HepG2 (cell line): ENCODE measurements around the gene DDC. TPM values are rescaled to one million over a fixed set of nuclear protein-coding genes. Genes with fewer than 3 reads are reported as not detected.

ENCODE experiments used
- ATAC-seq: fragments of 200-7000 bp; cut with Tn5 transposase; 3 replicates; pipeline ENCODE4 v1.9.1; 2020; ENCODE audit warnings: mild to moderate bottlenecking, moderate library complexity
- BruUV-seq: library from RNA; stranded (reverse); fragments of 400-500 nt; replicated peaks from 2 replicates; lab custom pipeline; 2021; lab: Mats Ljungman, UMichigan
- CTCF ChIA-PET: fragments of 300-600 bp; formaldehyde crosslinking; extraction: SDS; loops from one replicate; lab custom pipeline; 2021; ENCODE audit warnings: low total read pairs, inconsistent platforms, low intra/inter-chr PET ratio; lab: Yijun Ruan, JAX
- POLR2A ChIA-PET: fragments of 350-600 bp; sonication (Branson Sonifier 250); formaldehyde crosslinking; loops from one replicate; lab custom pipeline; 2020; ENCODE audit warnings: antibody characterized with exemption, inconsistent platforms; lab: Yijun Ruan, JAX
- DNase-seq: peaks from one replicate; pipeline ENCODE4 v3.0.0-alpha.2; 2015; ENCODE audit warnings: low spot score
- FAIRE-seq: peaks from 3 replicates; lab custom pipeline; 2011; peaks lifted over from hg19 to GRCh38; lab: Jason Lieb, UNC
- H2AFZ ChIP-seq: one replicate; pipeline ENCODE4 v1.6.1; 2011; ENCODE audit warnings: low read length, inconsistent platforms
- H3K27ac ChIP-seq: fragments of 300-600 bp; 3 replicates; pipeline ENCODE4 v1.8.0; 2011; ENCODE audit warnings: mixed run types, mild to moderate bottlenecking, mixed read lengths, low read length, inconsistent platforms; ENCODE audit not compliant: insufficient read depth; ENCODE audit errors: extremely low read length
- H3K27me3 ChIP-seq, 2 experiments: fragments of 200-600 bp in 1 of 2; 2 replicates in 1 of 2; 3 replicates in 1 of 2; pipeline versions ENCODE4 v1.6.0 to v1.8.0; 2011; ENCODE audit warnings: low read length in 2 of 2, mild to moderate bottlenecking in 2 of 2, moderate library complexity in 2 of 2, inconsistent platforms in 1 of 2; ENCODE audit not compliant: insufficient read depth in 2 of 2, control insufficient read depth in 1 of 2
- H3K36me3 ChIP-seq, 2 experiments: fragments of 200-600 bp in 1 of 2; replicated peaks in 1 of 2; 2 replicates in 1 of 2; 3 replicates in 1 of 2; pipeline versions ENCODE4 v1.5.1 to v1.8.0; 2011; ENCODE audit warnings: low read length in 2 of 2, inconsistent platforms in 1 of 2; ENCODE audit not compliant: insufficient read depth in 2 of 2, control insufficient read depth in 1 of 2
- H3K4me1 ChIP-seq: 2 replicates; pipeline ENCODE4 v1.5.1; 2012; ENCODE audit warnings: low read length, inconsistent platforms; ENCODE audit not compliant: insufficient read depth
- H3K4me2 ChIP-seq: 2 replicates; pipeline ENCODE4 v1.6.0; 2011; ENCODE audit warnings: low read depth, low read length, inconsistent platforms
- H3K4me3 ChIP-seq, 3 experiments: fragments of 200-600 bp in 1 of 3; sonication (generic), shearing (Covaris generic) in 1 of 3; replicated peaks in 1 of 3; 2 replicates each; pipeline ENCODE4 v1.5.1; 2011 to 2016; ENCODE audit warnings: low read length in 3 of 3, inconsistent platforms in 2 of 3, low read depth in 2 of 3, mild to moderate bottlenecking in 2 of 3, control low read depth in 1 of 3, mixed read lengths in 1 of 3; ENCODE audit not compliant: insufficient read depth in 1 of 3
- H3K79me2 ChIP-seq: one replicate; pipeline ENCODE4 v1.6.1; 2011; ENCODE audit warnings: low read length, inconsistent platforms; ENCODE audit not compliant: insufficient read depth
- H3K9ac ChIP-seq: 2 replicates; pipeline ENCODE4 v1.6.0; 2011; ENCODE audit warnings: mild to moderate bottlenecking, low read depth, low read length, inconsistent platforms; ENCODE audit not compliant: insufficient read depth
- H3K9me3 ChIP-seq: 2 replicates; pipeline ENCODE4 v1.5.1; 2012; ENCODE audit warnings: mild to moderate bottlenecking, low read length
- H4K20me1 ChIP-seq: 2 replicates; pipeline ENCODE4 v1.6.0; 2011; ENCODE audit warnings: inconsistent platforms, mild to moderate bottlenecking, low read length, moderate library complexity; ENCODE audit not compliant: insufficient read depth
- BCL6 ChIP-seq: IDR thresholded peaks from 2 replicates; pipeline ENCODE4 v1.6.1; 2016; ENCODE audit warnings: missing genetic modification reagents, missing compliant biosample characterization
- BRF2 ChIP-seq: sonication (generic); formaldehyde crosslinking; IDR thresholded peaks from 2 replicates; pipeline ENCODE4 v1.8.1; 2022; ENCODE audit warnings: mild to moderate bottlenecking, missing genetic modification reagents
- FOSL2 ChIP-seq: sonication (generic); formaldehyde crosslinking; IDR thresholded peaks from 2 replicates; pipeline ENCODE4 v1.4.0; 2020; ENCODE audit warnings: missing genetic modification reagents
- GTF3A ChIP-seq: sonication (generic); formaldehyde crosslinking; conservative IDR thresholded peaks from 2 replicates; pipeline ENCODE4 v1.4.0; 2020; ENCODE audit warnings: mild to moderate bottlenecking, missing genetic modification reagents
- NCOA2 ChIP-seq: sonication (generic); formaldehyde crosslinking; IDR thresholded peaks from 2 replicates; pipeline ENCODE4 v1.8.0; 2022; ENCODE audit warnings: inconsistent platforms
- PHB2 ChIP-seq: fragments of 450-650 bp; IDR thresholded peaks from 2 replicates; pipeline ENCODE4 v1.6.1; 2018; ENCODE audit not compliant: partially characterized antibody
- RFX5 ChIP-seq: IDR thresholded peaks from 2 replicates; pipeline ENCODE4 v1.6.1; 2011; ENCODE audit warnings: low read depth, low read length, improper control_type of control experiment
- SSRP1 ChIP-seq: IDR thresholded peaks from 2 replicates; pipeline ENCODE4 v1.6.1; 2016; ENCODE audit warnings: control low read depth
- TEAD2 ChIP-seq: sonication (generic); formaldehyde crosslinking; IDR thresholded peaks from 2 replicates; pipeline ENCODE4 v1.9.0; 2021; ENCODE audit warnings: missing genetic modification reagents
- XBP1 ChIP-seq: sonication (generic); formaldehyde crosslinking; IDR thresholded peaks from 2 replicates; pipeline ENCODE4 v1.5.0; 2020; ENCODE audit warnings: missing genetic modification reagents
- ZC3H13 ChIP-seq: sonication (generic); formaldehyde crosslinking; IDR thresholded peaks from 2 replicates; pipeline ENCODE4 v1.8.1; 2023; ENCODE audit warnings: mild to moderate bottlenecking, missing genetic modification reagents, moderate library complexity
- ZFP62 ChIP-seq: sonication (generic); formaldehyde crosslinking; IDR thresholded peaks from 2 replicates; pipeline ENCODE4 v1.4.0; 2020; ENCODE audit warnings: missing genetic modification reagents
- ZNF207 ChIP-seq: fragments of 450-650 bp; IDR thresholded peaks from 2 replicates; pipeline ENCODE4 v1.6.1; 2016; ENCODE audit warnings: antibody characterized with exemption, borderline replicate concordance
- ZNF225 ChIP-seq: sonication (generic); formaldehyde crosslinking; IDR thresholded peaks from 2 replicates; pipeline ENCODE4 v1.4.0; 2020; ENCODE audit warnings: mild to moderate bottlenecking, missing genetic modification reagents
- ZNF274 ChIP-seq: sonication (generic); formaldehyde crosslinking; IDR thresholded peaks from 2 replicates; pipeline ENCODE4 v1.5.1; 2020; ENCODE audit warnings: mild to moderate bottlenecking, missing genetic modification reagents
- ZNF335 ChIP-seq: sonication (generic); formaldehyde crosslinking; IDR thresholded peaks from 2 replicates; pipeline ENCODE4 v1.4.0; 2020; ENCODE audit warnings: missing genetic modification reagents
- ZNF558 ChIP-seq: sonication (generic); formaldehyde crosslinking; IDR thresholded peaks from 2 replicates; pipeline ENCODE4 v1.9.0; 2022; ENCODE audit warnings: mild to moderate bottlenecking, missing genetic modification reagents, borderline replicate concordance
- WGBS: methylation state at CpG from one replicate; pipeline ENCODE4 v1.1.6; 2017; ENCODE audit warnings: low lambda C conversion rate; 5-methylcytosine and 5-hydroxymethylcytosine counted together
- in situ Hi-C: cut with HindIII; loops from 2 replicates; pipeline ENCODE4 v1.10.0; 2017; ENCODE audit warnings: low pct_unique_long_range_greater_than_20kb; ENCODE audit not compliant: extremely low pct_ligation_motif_present
- intact Hi-C: fragments of 100-400 bp; cut with micrococcal nuclease; formaldehyde crosslinking; loops from one replicate; pipeline ENCODE4 v1.10.0; 2022; ENCODE audit not compliant: unreplicated experiment
- polyA plus RNA-seq, 8 experiments: library from polyadenylated mRNA; depleted of rRNA in 3 of 8; stranded (reverse) in 7 of 8; unstranded in 1 of 8; fragments of >200 nt; fragmentation: Illumina TruSeq in 4 of 8; extraction: Trizol in 4 of 8; gene quantifications; 2 replicates each; pipeline versions ENCODE4 v1.2.1 to v1.2.3, GENCODE V29; 2011 to 2016; ENCODE audit warnings: low read depth in 4 of 8, missing spikeins in 1 of 8, mixed read lengths in 1 of 8; ENCODE audit not compliant: insufficient read depth in 1 of 8
- total RNA-seq, 5 experiments: library from RNA; depleted of rRNA; stranded (reverse); fragments of >200 nt; fragmentation: Illumina TruSeq; extraction: Trizol; gene quantifications; 2 replicates each; pipeline ENCODE4 v1.2.3, GENCODE V29; 2016; ENCODE audit warnings: low read depth in 1 of 5

Gene DDC
- total and polyA plus RNA-seq, 2 of the 13 experiments (the other 11 are each of a cell fraction or from before 2014, with no cell fraction given) = 11.7 to 93.3 TPM

DNA sequence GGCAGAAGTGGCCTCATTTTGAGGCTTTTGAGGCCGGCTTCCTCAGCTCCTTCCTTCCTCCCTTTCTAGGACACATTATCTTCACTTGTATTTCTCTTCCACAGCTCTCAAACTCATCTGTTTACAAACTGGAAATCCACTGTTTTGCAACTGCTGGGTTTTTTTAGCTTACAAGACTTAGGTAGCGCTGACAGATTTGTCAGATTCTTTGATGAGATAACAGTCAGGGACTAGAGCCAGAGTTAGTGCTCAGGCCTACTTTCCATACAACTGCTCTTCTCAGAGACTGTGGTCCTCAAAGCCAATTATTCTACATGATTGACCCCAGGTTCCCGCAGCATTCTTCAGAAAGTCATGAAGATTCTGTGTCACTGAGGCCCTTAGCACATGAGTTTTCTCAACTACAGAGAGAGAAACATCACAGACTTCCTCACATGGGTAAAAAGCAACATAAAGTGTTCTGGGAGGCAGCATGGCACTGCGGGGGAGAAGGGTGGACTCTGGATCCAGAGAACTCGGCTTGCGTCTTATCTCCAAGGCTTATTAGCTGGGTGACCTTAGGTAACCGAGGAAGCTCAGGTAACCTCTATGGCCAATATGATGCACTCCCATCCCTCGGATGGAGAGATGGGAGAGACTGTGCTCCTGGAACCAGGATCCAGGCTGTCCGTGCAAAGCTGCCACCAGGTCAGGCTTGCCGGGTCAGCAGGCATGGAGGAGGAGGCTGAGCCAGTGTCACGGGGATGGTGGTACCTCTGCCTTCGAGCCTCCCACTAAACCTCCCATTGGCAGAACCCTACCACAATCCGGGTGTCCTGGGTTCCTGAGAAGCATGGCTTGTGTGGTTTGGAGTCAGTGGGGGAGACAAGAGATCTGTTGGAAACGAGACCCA is 10.5 kb downstream of the DDC start:
- H2AFZ ChIP-seq = no peak overlapping the region
- H3K27ac ChIP-seq = no peak overlapping the region
- H3K4me1 ChIP-seq = peaks cover 80% of the 10 kb centered on the region
- H3K4me2 ChIP-seq = no peak overlapping the region
- DNase-seq (no peak), FAIRE-seq (no peak), ATAC-seq (no peak)
- intact Hi-C loops (no loop called here), in situ Hi-C loops (no loop called here)
- ChIA-PET POLR2A (interaction anchor here (3.4 kb wide), 1 partner anchor 11 kb away, joined by 28 read pairs; the partner anchor contains the start of gene DDC), CTCF (no interaction called here)
- no peaks in the 10 kb centered on the region for H3K9me3 ChIP-seq
- BruUV-seq = no TSS peak
- TF ChIP-seq SSRP1 = no peak
- no peak for TF ChIP-seq ZNF225 (CRISPR knock-in tag)
- TF ChIP-seq ZNF335 (CRISPR knock-in tag) = no peak
- no peak for TF ChIP-seq RFX5
- no peak for TF ChIP-seq TEAD2 (CRISPR knock-in tag)
- TF ChIP-seq ZNF558 (CRISPR knock-in tag) = no peak
- H3K27me3 ChIP-seq = no peaks in the 10 kb centered on the region
- H3K79me2 ChIP-seq = peaks cover 30% of the 10 kb centered on the region
- 81% methylated on average over 11 of the region's 14 CpGs for WGBS
- peaks cover 0 to 5% of the 10 kb centered on the region in 2 experiments; a peak in 1 of 5 replicates for H3K36me3 ChIP-seq
- 0 out of 2 replicates have a peak, but pooled peaks cover 4% of the 10 kb centered on the region for H4K20me1 ChIP-seq
- no peak overlapping the region for H3K4me3 ChIP-seq
- H3K9ac ChIP-seq = no peak overlapping the region

DNA sequence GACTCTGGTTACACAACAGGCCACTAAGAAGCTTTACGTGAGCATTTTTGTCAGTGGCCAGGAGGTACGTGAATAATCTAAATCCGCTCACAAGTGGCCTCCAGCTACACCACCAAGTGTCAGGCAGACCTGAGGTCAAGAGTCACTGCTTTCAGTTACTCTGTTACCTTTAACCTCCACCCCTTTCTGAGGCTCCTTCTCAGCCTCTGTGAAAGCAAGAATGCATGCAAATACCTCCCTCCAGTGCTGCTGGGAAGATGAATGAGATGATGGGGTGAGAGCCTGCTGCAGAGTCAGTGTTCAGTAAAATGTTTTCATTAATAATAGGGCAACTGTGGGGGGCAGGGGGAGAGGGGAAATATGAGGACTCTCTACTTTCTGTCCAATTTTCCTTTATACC is 11.2 kb downstream of the DDC start:
- in situ Hi-C loops = no loop called here
- intact Hi-C loops = no loop called here
- H3K27ac ChIP-seq = no peak overlapping the region

More for the DNA sequence above, 11.2 kb downstream of the DDC start:
- H3K4me2 ChIP-seq = no peak overlapping the region
- DNase-seq (no peak), ATAC-seq (no peak), FAIRE-seq (no peak)
- H3K4me1 ChIP-seq = peaks cover 73% of the 10 kb centered on the region
- no TSS peak for BruUV-seq
- no peak overlapping the region for H2AFZ ChIP-seq
- no peaks in the 10 kb centered on the region for H3K9me3 ChIP-seq
- 0 out of 2 replicates have a peak, but pooled peaks cover 4% of the 10 kb centered on the region for H4K20me1 ChIP-seq
- ChIA-PET CTCF (no interaction called here), POLR2A (interaction anchor here (3.4 kb wide), 1 partner anchor 12 kb away, joined by 28 read pairs; the partner anchor contains the start of gene DDC)
- no peak for TF ChIP-seq PHB2
- no peak for TF ChIP-seq ZFP62
- TF ChIP-seq FOSL2 (CRISPR knock-in tag) = no peak
- TF ChIP-seq ZNF274 (CRISPR knock-in tag) = no peak
- no peak for TF ChIP-seq ZNF207
- no peak for TF ChIP-seq XBP1
- TF ChIP-seq NCOA2 (CRISPR knock-in tag) = no peak
- no peak for TF ChIP-seq GTF3A
- no peak for TF ChIP-seq BCL6
- no peak for TF ChIP-seq ZC3H13 (CRISPR knock-in tag)
- no peak for TF ChIP-seq BRF2 (CRISPR knock-in tag)
- peaks cover 23% of the 10 kb centered on the region for H3K79me2 ChIP-seq
- H3K4me3 ChIP-seq = no peak overlapping the region
- H3K9ac ChIP-seq = no peak overlapping the region
- peaks cover 0 to 5% of the 10 kb centered on the region in 2 experiments; a peak in 1 of 5 replicates for H3K36me3 ChIP-seq
- H3K27me3 ChIP-seq = no peaks in the 10 kb centered on the region
- 65% methylated on average over 3 of the region's 3 CpGs for WGBS
